HepG2 (cell line): ENCODE measurements around the gene VAC14. TPM values are rescaled to one million over a fixed set of nuclear protein-coding genes. Genes with fewer than 3 reads are reported as not detected.

Experiments
- CREB1 ChIP-seq, 2 experiments: fragments of 450-650 bp in 1 of 2; IDR thresholded peaks; 2 replicates each; pipeline ENCODE4 v1.6.1; 2016 to 2017; ENCODE audit warnings: control low read depth in 1 of 2, mild to moderate bottlenecking in 1 of 2, missing compliant biosample characterization in 1 of 2, missing genetic modification characterization in 1 of 2
- CSRNP2 ChIP-seq: sonication (generic); formaldehyde crosslinking; conservative IDR thresholded peaks from 2 replicates; pipeline ENCODE4 v1.8.0; 2022; ENCODE audit warnings: low read depth, missing genetic modification reagents
- REXO4 ChIP-seq: sonication (generic); formaldehyde crosslinking; IDR thresholded peaks from 2 replicates; pipeline ENCODE4 v1.8.0; 2022; ENCODE audit warnings: missing genetic modification reagents, mild to moderate bottlenecking, borderline replicate concordance
- RNF2 ChIP-seq: fragments of 450-650 bp; conservative IDR thresholded peaks from 2 replicates; pipeline ENCODE4 v1.6.1; 2016; ENCODE audit warnings: low read depth
- ZSCAN21 ChIP-seq: sonication (generic); formaldehyde crosslinking; IDR thresholded peaks from 2 replicates; pipeline ENCODE4 v1.8.0; 2022; ENCODE audit warnings: mild to moderate bottlenecking, missing genetic modification reagents, moderate library complexity, borderline replicate concordance
- polyA plus RNA-seq, 8 experiments: library from polyadenylated mRNA; depleted of rRNA in 3 of 8; stranded (reverse) in 7 of 8; unstranded in 1 of 8; fragments of >200 nt; fragmentation: Illumina TruSeq in 4 of 8; extraction: Trizol in 4 of 8; gene quantifications; 2 replicates each; pipeline versions ENCODE4 v1.2.1 to v1.2.3, GENCODE V29; 2011 to 2016; ENCODE audit warnings: low read depth in 4 of 8, missing spikeins in 1 of 8, mixed read lengths in 1 of 8; ENCODE audit not compliant: insufficient read depth in 1 of 8
- total RNA-seq, 5 experiments: library from RNA; depleted of rRNA; stranded (reverse); fragments of >200 nt; fragmentation: Illumina TruSeq; extraction: Trizol; gene quantifications; 2 replicates each; pipeline ENCODE4 v1.2.3, GENCODE V29; 2016; ENCODE audit warnings: low read depth in 1 of 5
- TF ChIP-seq, protein P1 (sequence below): sonication (generic); formaldehyde crosslinking; IDR thresholded peaks from 2 replicates; pipeline ENCODE4 v1.4.0; 2020; ENCODE audit warnings: missing genetic modification reagents
- TF ChIP-seq, protein P2 (sequence below): IDR thresholded peaks from 2 replicates; pipeline ENCODE4 v1.6.1; 2018; ENCODE audit warnings: missing genetic modification reagents

Gene VAC14
- total and polyA plus RNA-seq, 2 of the 13 experiments (the other 11 are each of a cell fraction or from before 2014, with no cell fraction given) = 23.5 to 24.6 TPM

- TF ChIP-seq, protein P1, sequence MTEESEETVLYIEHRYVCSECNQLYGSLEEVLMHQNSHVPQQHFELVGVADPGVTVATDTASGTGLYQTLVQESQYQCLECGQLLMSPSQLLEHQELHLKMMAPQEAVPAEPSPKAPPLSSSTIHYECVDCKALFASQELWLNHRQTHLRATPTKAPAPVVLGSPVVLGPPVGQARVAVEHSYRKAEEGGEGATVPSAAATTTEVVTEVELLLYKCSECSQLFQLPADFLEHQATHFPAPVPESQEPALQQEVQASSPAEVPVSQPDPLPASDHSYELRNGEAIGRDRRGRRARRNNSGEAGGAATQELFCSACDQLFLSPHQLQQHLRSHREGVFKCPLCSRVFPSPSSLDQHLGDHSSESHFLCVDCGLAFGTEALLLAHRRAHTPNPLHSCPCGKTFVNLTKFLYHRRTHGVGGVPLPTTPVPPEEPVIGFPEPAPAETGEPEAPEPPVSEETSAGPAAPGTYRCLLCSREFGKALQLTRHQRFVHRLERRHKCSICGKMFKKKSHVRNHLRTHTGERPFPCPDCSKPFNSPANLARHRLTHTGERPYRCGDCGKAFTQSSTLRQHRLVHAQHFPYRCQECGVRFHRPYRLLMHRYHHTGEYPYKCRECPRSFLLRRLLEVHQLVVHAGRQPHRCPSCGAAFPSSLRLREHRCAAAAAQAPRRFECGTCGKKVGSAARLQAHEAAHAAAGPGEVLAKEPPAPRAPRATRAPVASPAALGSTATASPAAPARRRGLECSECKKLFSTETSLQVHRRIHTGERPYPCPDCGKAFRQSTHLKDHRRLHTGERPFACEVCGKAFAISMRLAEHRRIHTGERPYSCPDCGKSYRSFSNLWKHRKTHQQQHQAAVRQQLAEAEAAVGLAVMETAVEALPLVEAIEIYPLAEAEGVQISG = no peak
- TF ChIP-seq RNF2 (no peak), REXO4 (CRISPR knock-in tag) (no peak), CSRNP2 (CRISPR knock-in tag) (no peak), ZSCAN21 (CRISPR knock-in tag) (0 out of 2 replicates have a peak, but pooled peaks have one; percentile 15), CREB1 (IDR thresholded peaks at IDR 0.05) (no peak), CREB1 (CRISPR knock-in tag; IDR thresholded peaks at IDR 0.05) (no peak)
- TF ChIP-seq, protein P2, sequence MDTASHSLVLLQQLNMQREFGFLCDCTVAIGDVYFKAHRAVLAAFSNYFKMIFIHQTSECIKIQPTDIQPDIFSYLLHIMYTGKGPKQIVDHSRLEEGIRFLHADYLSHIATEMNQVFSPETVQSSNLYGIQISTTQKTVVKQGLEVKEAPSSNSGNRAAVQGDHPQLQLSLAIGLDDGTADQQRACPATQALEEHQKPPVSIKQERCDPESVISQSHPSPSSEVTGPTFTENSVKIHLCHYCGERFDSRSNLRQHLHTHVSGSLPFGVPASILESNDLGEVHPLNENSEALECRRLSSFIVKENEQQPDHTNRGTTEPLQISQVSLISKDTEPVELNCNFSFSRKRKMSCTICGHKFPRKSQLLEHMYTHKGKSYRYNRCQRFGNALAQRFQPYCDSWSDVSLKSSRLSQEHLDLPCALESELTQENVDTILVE = no peak
Observed at GRCh38 chr16:70728150-70728549, 72.8 kb downstream of the VAC14 start (continued).
